Ovary (tissue), 9 donors: ENCODE measurements around the gene AOPEP. TPM values are rescaled to one million over a fixed set of nuclear protein-coding genes. Genes with fewer than 3 reads are reported as not detected.

Experiments
- DNase-seq, 5 donors: peaks; one replicate each; pipeline ENCODE4 v3.0.0-alpha.2; 2019 to 2020
- H3K27ac ChIP-seq, 2 donors: fragments of 200-600 bp; one replicate each; pipeline versions ENCODE4 v1.5.1 to v1.8.0; 2019 to 2022
- H3K27me3 ChIP-seq: fragments of 200-600 bp; one replicate; pipeline ENCODE4 v1.8.0; 2022
- H3K36me3 ChIP-seq: fragments of 200-600 bp; sonication (generic); one replicate; pipeline ENCODE4 v1.5.1; 2019
- H3K4me1 ChIP-seq: one replicate; pipeline ENCODE4 v1.8.1; 2013; ENCODE audit warnings: mild to moderate bottlenecking, moderate library complexity; ENCODE audit not compliant: insufficient read depth
- H3K4me3 ChIP-seq: fragments of 200-600 bp; sonication (generic); one replicate; pipeline ENCODE4 v1.5.1; 2017
- H3K9me3 ChIP-seq, 2 donors: fragments of 200-600 bp in 1 of 2; sonication (generic) in 1 of 2; one replicate each; pipeline versions ENCODE4 v1.5.1 to v1.8.1; 2013 to 2019; ENCODE audit warnings: mild to moderate bottlenecking in 1 of 2, moderate library complexity in 1 of 2
- CTCF ChIP-seq, 3 donors: fragments of 450-650 bp in 2 of 3; fragments of 200-600 bp in 1 of 3; IDR thresholded peaks; one replicate each; pipeline versions ENCODE4 v1.5.1 to v1.8.0; 2016 to 2022; ENCODE audit warnings: antibody characterized with exemption in 3 of 3, mild to moderate bottlenecking in 1 of 3
- EP300 ChIP-seq: sonication (generic); formaldehyde crosslinking; IDR thresholded peaks from one replicate; pipeline ENCODE4 v1.6.1; 2017; ENCODE audit warnings: antibody characterized with exemption
- POLR2A ChIP-seq: fragments of 450-650 bp; IDR thresholded peaks from one replicate; pipeline ENCODE4 v1.6.1; 2017; ENCODE audit warnings: antibody characterized with exemption, mild to moderate bottlenecking, moderate library complexity
- WGBS, 3 donors: extraction: QIAGEN DNeasy Blood & Tissue Kit in 1 of 3; methylation state at CpG; one replicate each; pipeline versions ENCODE4 v1.1.5 to v1.1.7; 2013 to 2017; 5-methylcytosine and 5-hydroxymethylcytosine counted together
- intact Hi-C, 4 donors: fragments of 100-400 bp; cut with DNase I; formaldehyde crosslinking; loops; one replicate each; pipeline versions ENCODE4 v1.11.0 to v1.15.1; 2022 to 2023
- polyA plus RNA-seq, 2 donors: library from polyadenylated mRNA; stranded (reverse); fragments of 200-250 nt in 1 of 2; fragments of 350-450 nt in 1 of 2; fragmentation: Illumina TruSeq in 1 of 2; extraction: RNeasy Lipid Tissue Mini Kit (QIAGEN cat#74804) in 1 of 2; gene quantifications; one replicate each; pipeline ENCODE4 v1.2.3, GENCODE V29; 2013 to 2014
- total RNA-seq, 7 donors: library from RNA; depleted of rRNA in 2 of 7; stranded (reverse); fragments of >200 nt in 2 of 7; fragmentation: NEBNext Ultra II Directional in 3 of 7; extraction: Animal tissue kit (Norgen Biotek cat#: 25700) in 3 of 7; gene quantifications; one replicate each; pipeline versions ENCODE4 v1.1.0 to v1.2.4, GENCODE V29; 2016 to 2023
- donor health status: DM: no; HTN: no; CAD: no; lungs with moderate emphysema.
- donor health status: DM: no; HTN: no; CAD: no.
- donor health status: Bipolar disorder and iron deficiency.
- donor health status: DM: yes; HTN: yes; CAD: no.
- donor health status: DM: no; HTN: no; CAD: no.
- donor health status: DM: yes; HTN: yes; CAD: no.

Gene AOPEP
- total and polyA plus RNA-seq, 9 donors: 40.0 to 141 (median 82.1) TPM

- Histone ChIP-seq H3K36me3 (no peaks in the 10 kb centered on the region), H3K4me1 (no peaks in the 10 kb centered on the region), H3K27me3 (no peaks in the 10 kb centered on the region), H3K9me3 (no peaks in the 10 kb centered on the region), H3K4me3 (no peak overlapping the region), H3K27ac (no peak overlapping the region)
- intact Hi-C loops: no loop called here
- WGBS, 3 donors: 95 to 97% (median 96%) methylated on average over 6 of the region's 6 CpGs
- TF ChIP-seq CTCF (IDR thresholded peaks at IDR 0.05) (no peak), POLR2A (no peak), EP300 (no peak)
- DNase-seq: no peak
These were observed 388.6 kb downstream of the AOPEP start for GRCh38 chr9:95115104-95115503.

GRCh38 chr9:95116002-95116807, 389.7 kb downstream of the AOPEP start:
- no peak for DNase-seq
- WGBS, 3 donors: 80 to 89% (median 86%) methylated on average over 11 of the region's 11 CpGs
- Histone ChIP-seq H3K4me3 (no peak overlapping the region), H3K36me3 (no peaks in the 10 kb centered on the region), H3K9me3 (no peaks in the 10 kb centered on the region), H3K27ac (no peak overlapping the region), H3K4me1 (no peaks in the 10 kb centered on the region), H3K27me3 (no peaks in the 10 kb centered on the region)
- intact Hi-C loops: no loop called here
- TF ChIP-seq CTCF (IDR thresholded peaks at IDR 0.05) (no peak), POLR2A (no peak), EP300 (no peak)

GRCh38 chr9:95116808-95117204, 390.3 kb downstream of the AOPEP start:
- no peak for TF ChIP-seq EP300
- no peak for TF ChIP-seq CTCF (IDR thresholded peaks at IDR 0.05)
- TF ChIP-seq POLR2A: no peak
- no peak for DNase-seq
- intact Hi-C loops: no loop called here
- Histone ChIP-seq H3K27me3 (no peaks in the 10 kb centered on the region), H3K27ac (no peak overlapping the region), H3K4me1 (no peaks in the 10 kb centered on the region), H3K9me3 (no peaks in the 10 kb centered on the region), H3K36me3 (no peaks in the 10 kb centered on the region), H3K4me3 (no peak overlapping the region)
- 23 to 28% (median 26%) methylated on average over 1 of the region's 1 CpG for WGBS, 3 donors

- TF ChIP-seq POLR2A (no peak), EP300 (no peak), CTCF (IDR thresholded peaks at IDR 0.05) (no peak)
- Histone ChIP-seq H3K9me3 (no peaks in the 10 kb centered on the region), H3K4me3 (no peak overlapping the region), H3K27me3 (no peaks in the 10 kb centered on the region), H3K27ac (no peak overlapping the region), H3K4me1 (no peaks in the 10 kb centered on the region), H3K36me3 (no peaks in the 10 kb centered on the region)
- DNase-seq: no peak
- 66 to 69% (median 68%) methylated on average over 4 of the region's 4 CpGs for WGBS, 3 donors
- intact Hi-C loops: no loop called here
These were observed 392.1 kb downstream of the AOPEP start for GRCh38 chr9:95118596-95118995.
